ENCODE measurements around the gene TPRKB.

DNA sequence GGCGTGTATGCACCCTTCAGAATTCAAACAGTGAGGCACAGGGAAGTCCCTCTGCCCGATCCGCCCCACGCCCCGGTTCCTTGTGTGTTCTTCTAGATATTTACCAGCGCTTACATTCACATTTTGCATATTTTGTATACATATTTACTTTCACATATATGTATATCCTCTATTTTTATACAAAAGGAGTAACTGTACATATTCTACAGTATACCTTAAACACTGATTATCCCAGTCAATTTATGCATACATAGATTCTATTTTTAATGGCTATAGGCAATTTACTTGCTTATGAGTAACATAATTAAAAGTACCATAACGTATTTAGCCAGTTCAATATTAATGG lies 43.1 kb upstream of the TPRKB start:
- no peak for TF ChIP-seq CTCF (IDR thresholded peaks at IDR 0.05)
- TF ChIP-seq POLR2AphosphoS5 (IDR thresholded peaks at IDR 0.05): no peak
- TF ChIP-seq POLR2A (IDR thresholded peaks at IDR 0.05): no peak

All from stomach (tissue), 4 donors.